GM23338 (cell line): Measurements from ENCODE around the gene KCTD1. TPM values are rescaled to one million over a fixed set of nuclear protein-coding genes. Genes with fewer than 3 reads are reported as not detected.

Source experiments
- ATAC-seq: fragments of 200-7000 bp; cut with Tn5 transposase; 3 replicates; pipeline ENCODE4 v1.9.1; 2020
- DNase-seq: peaks from one replicate; pipeline ENCODE4 v3.0.0-alpha.2; 2015; ENCODE audit warnings: low spot score
- H2AFZ ChIP-seq: fragments of 200-600 bp; sonication (generic); 2 replicates; pipeline ENCODE4 v1.8.0; 2016; ENCODE audit warnings: antibody characterized with exemption, mild to moderate bottlenecking, moderate library complexity
- H3F3A ChIP-seq: fragments of 200-600 bp; sonication (generic); replicated peaks from 2 replicates; pipeline ENCODE4 v1.8.0; 2017; ENCODE audit warnings: antibody characterized with exemption, mixed run types, low read depth
- H3K27ac ChIP-seq: fragments of 200-600 bp; sonication (generic); 2 replicates; pipeline ENCODE4 v1.6.1; 2016; ENCODE audit warnings: low read depth
- H3K27me3 ChIP-seq: fragments of 200-600 bp; sonication (generic); 2 replicates; pipeline ENCODE4 v1.8.0; 2016; ENCODE audit warnings: mild to moderate bottlenecking, mixed run types, moderate library complexity; ENCODE audit not compliant: insufficient read depth
- H3K36me3 ChIP-seq: fragments of 200-600 bp; sonication (generic); 2 replicates; pipeline ENCODE4 v1.8.0; 2016; ENCODE audit warnings: mild to moderate bottlenecking; ENCODE audit not compliant: insufficient read depth
- H3K4me1 ChIP-seq: fragments of 200-600 bp; sonication (generic); 2 replicates; pipeline ENCODE4 v1.8.0; 2016; ENCODE audit warnings: mild to moderate bottlenecking, moderate library complexity; ENCODE audit not compliant: insufficient read depth
- H3K4me2 ChIP-seq: fragments of 200-600 bp; sonication (generic); 2 replicates; pipeline ENCODE4 v1.7.1; 2017; ENCODE audit warnings: mixed run types
- H3K4me3 ChIP-seq: fragments of 200-600 bp; sonication (generic); 2 replicates; pipeline ENCODE4 v1.6.1; 2016; ENCODE audit warnings: mixed run types
- H3K79me2 ChIP-seq: fragments of 200-600 bp; sonication (generic); replicated peaks from 2 replicates; pipeline ENCODE4 v1.8.0; 2017; ENCODE audit warnings: mild to moderate bottlenecking; ENCODE audit not compliant: insufficient read depth
- H3K9me2 ChIP-seq: fragments of 200-600 bp; sonication (generic); 2 replicates; pipeline ENCODE4 v1.8.0; 2017; ENCODE audit not compliant: insufficient read depth
- H4K20me1 ChIP-seq: fragments of 200-600 bp; sonication (generic); replicated peaks from 2 replicates; pipeline ENCODE4 v1.8.0; 2017; ENCODE audit warnings: mild to moderate bottlenecking; ENCODE audit not compliant: insufficient read depth
- H3K27ac Mint-ChIP-seq: 2 replicates; pipeline ENCODE4 v1.8.0; 2020; ENCODE audit warnings: inconsistent platforms, mild to moderate bottlenecking, moderate library complexity, mixed read lengths
- H3K27me3 Mint-ChIP-seq: 3 replicates; pipeline ENCODE4 v1.8.0; 2022; ENCODE audit warnings: low read depth, mild to moderate bottlenecking, moderate library complexity, mixed read lengths, inconsistent platforms; ENCODE audit not compliant: insufficient read depth, poor library complexity
- H3K36me3 Mint-ChIP-seq: 3 replicates; pipeline ENCODE4 v1.8.0; 2021; ENCODE audit warnings: low read depth, mild to moderate bottlenecking, inconsistent platforms, moderate library complexity, mixed read lengths
- H3K4me1 Mint-ChIP-seq: 3 replicates; pipeline ENCODE4 v1.8.0; 2020; ENCODE audit warnings: mild to moderate bottlenecking, inconsistent platforms, mixed read lengths
- H3K4me3 Mint-ChIP-seq: 3 replicates; pipeline ENCODE4 v1.8.0; 2021; ENCODE audit warnings: moderate library complexity, mild to moderate bottlenecking, inconsistent platforms, mixed read lengths
- H3K9me3 Mint-ChIP-seq: 3 replicates; pipeline ENCODE4 v1.8.0; 2020; ENCODE audit warnings: moderate library complexity, mild to moderate bottlenecking, inconsistent platforms, mixed read lengths
- CTCF ChIP-seq, 2 experiments: fragments of 200-600 bp in 1 of 2; sonication (generic) in 1 of 2; conservative IDR thresholded peaks; 2 replicates each; pipeline versions ENCODE4 v1.5.1 to v1.6.1; 2016 to 2017; ENCODE audit warnings: antibody characterized with exemption in 2 of 2, low read depth in 2 of 2, mild to moderate bottlenecking in 2 of 2, moderate library complexity in 1 of 2
- EZH2 ChIP-seq: fragments of 200-600 bp; sonication (generic); IDR thresholded peaks from one replicate; pipeline ENCODE4 v1.8.0; 2017; ENCODE audit warnings: antibody characterized with exemption, mild to moderate bottlenecking, low read depth; ENCODE audit not compliant: unreplicated experiment
- JUNB ChIP-seq: IDR thresholded peaks from one replicate; pipeline ENCODE4 v1.6.1; 2016; ENCODE audit warnings: antibody characterized with exemption; ENCODE audit not compliant: unreplicated experiment
- NANOG ChIP-seq: IDR thresholded peaks from 2 replicates; pipeline ENCODE4 v1.6.1; 2016; ENCODE audit warnings: antibody characterized with exemption, borderline replicate concordance
- POLR2AphosphoS5 ChIP-seq: IDR thresholded peaks from 2 replicates; pipeline ENCODE4 v1.6.1; 2016; ENCODE audit warnings: antibody characterized with exemption, low read depth
- STAT1 ChIP-seq: IDR thresholded peaks from one replicate; pipeline ENCODE4 v1.6.1; 2016; ENCODE audit warnings: antibody characterized with exemption; ENCODE audit not compliant: unreplicated experiment
- ZNF331 ChIP-seq: fragments of 250-450 bp; sonication (Bioruptor Pico); IDR thresholded peaks from 2 replicates; pipeline ENCODE4 v1.5.0; 2020; ENCODE audit warnings: low read depth, mild to moderate bottlenecking, moderate library complexity
- ZNF462 ChIP-seq: fragments of 250-450 bp; sonication (Bioruptor Pico); IDR thresholded peaks from 2 replicates; pipeline ENCODE4 v1.5.0; 2020; ENCODE audit warnings: mild to moderate bottlenecking, moderate library complexity
- polyA plus RNA-seq: library from polyadenylated mRNA; unstranded; fragments of >200 nt; fragmentation: Nextera tagmentation; extraction: Ambion mirVana; gene quantifications from 2 replicates; pipeline ENCODE4 v1.2.1, GENCODE V29; 2016
- total RNA-seq: library from RNA; depleted of rRNA; stranded (reverse); fragments of >200 nt; shearing (Covaris generic); gene quantifications from 2 replicates; pipeline ENCODE4 v1.2.3, GENCODE V29; 2014
- TF ChIP-seq, protein P1 (sequence below): IDR thresholded peaks from one replicate; pipeline ENCODE4 v1.6.1; 2018; ENCODE audit warnings: antibody characterized with exemption; ENCODE audit not compliant: unreplicated experiment

Gene KCTD1
- total and polyA plus RNA-seq, 2 experiments from 2014 or later, result 7.1 to 20.5 TPM

DNA sequence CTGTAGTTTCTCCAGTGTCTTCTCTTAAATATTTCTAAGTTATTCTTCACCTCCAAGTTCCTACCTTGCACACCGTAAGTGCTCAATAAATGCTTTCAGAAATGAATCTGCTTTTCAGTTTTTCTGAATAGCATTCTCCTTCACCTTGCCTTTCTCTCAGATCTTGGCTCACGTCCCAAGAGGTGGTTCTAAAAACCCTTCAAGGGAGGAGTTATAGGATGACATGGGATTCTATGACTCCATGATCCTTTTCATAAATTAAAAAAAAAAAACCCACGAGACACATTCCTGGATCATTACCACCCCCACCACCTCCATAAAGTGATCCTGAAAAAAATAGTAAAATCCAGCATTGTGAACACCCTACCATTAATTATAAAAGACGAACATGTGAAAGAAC, 11.7 kb downstream of the KCTD1 start (continued):
- TF ChIP-seq CTCF (conservative IDR thresholded peaks at IDR 0.05; ENCODE audit: low read depth in 2 of 2), result no peak
- TF ChIP-seq POLR2AphosphoS5, result no peak

GRCh38 chr18:26536032-26536431, 12.3 kb downstream of the KCTD1 start:
- H3K4me3 Mint-ChIP-seq, result no peak overlapping the region
- no peak overlapping the region for H2AFZ ChIP-seq
- no peak overlapping the region for H3K27ac ChIP-seq
- 0 out of 2 replicates have a peak, but pooled peaks cover 13% of the 10 kb centered on the region for H3K79me2 ChIP-seq
- no peaks in the 10 kb centered on the region for H3K9me2 ChIP-seq
- no peaks in the 10 kb centered on the region for H3F3A ChIP-seq
- no peaks in the 10 kb centered on the region for H3K27me3 ChIP-seq
- TF ChIP-seq, protein P1, sequence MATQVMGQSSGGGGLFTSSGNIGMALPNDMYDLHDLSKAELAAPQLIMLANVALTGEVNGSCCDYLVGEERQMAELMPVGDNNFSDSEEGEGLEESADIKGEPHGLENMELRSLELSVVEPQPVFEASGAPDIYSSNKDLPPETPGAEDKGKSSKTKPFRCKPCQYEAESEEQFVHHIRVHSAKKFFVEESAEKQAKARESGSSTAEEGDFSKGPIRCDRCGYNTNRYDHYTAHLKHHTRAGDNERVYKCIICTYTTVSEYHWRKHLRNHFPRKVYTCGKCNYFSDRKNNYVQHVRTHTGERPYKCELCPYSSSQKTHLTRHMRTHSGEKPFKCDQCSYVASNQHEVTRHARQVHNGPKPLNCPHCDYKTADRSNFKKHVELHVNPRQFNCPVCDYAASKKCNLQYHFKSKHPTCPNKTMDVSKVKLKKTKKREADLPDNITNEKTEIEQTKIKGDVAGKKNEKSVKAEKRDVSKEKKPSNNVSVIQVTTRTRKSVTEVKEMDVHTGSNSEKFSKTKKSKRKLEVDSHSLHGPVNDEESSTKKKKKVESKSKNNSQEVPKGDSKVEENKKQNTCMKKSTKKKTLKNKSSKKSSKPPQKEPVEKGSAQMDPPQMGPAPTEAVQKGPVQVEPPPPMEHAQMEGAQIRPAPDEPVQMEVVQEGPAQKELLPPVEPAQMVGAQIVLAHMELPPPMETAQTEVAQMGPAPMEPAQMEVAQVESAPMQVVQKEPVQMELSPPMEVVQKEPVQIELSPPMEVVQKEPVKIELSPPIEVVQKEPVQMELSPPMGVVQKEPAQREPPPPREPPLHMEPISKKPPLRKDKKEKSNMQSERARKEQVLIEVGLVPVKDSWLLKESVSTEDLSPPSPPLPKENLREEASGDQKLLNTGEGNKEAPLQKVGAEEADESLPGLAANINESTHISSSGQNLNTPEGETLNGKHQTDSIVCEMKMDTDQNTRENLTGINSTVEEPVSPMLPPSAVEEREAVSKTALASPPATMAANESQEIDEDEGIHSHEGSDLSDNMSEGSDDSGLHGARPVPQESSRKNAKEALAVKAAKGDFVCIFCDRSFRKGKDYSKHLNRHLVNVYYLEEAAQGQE, result no peak
- no peak for TF ChIP-seq CTCF (conservative IDR thresholded peaks at IDR 0.05; ENCODE audit: low read depth in 2 of 2)
- TF ChIP-seq NANOG, result no peak
- TF ChIP-seq STAT1, result no peak
- TF ChIP-seq ZNF331 (CRISPR knock-in tag), result no peak
- TF ChIP-seq JUNB, result no peak
- TF ChIP-seq EZH2, result no peak
- TF ChIP-seq ZNF462 (CRISPR knock-in tag), result no peak
- no peak for TF ChIP-seq POLR2AphosphoS5
- H3K36me3 ChIP-seq, result no peaks in the 10 kb centered on the region
- peaks cover 16% of the 10 kb centered on the region; the same call in 1 of the 2 replicates for H3K4me1 ChIP-seq
- DNase-seq (no peak), ATAC-seq (no peak)
- H3K27ac Mint-ChIP-seq, result no peak overlapping the region
- no peak overlapping the region for H3K4me3 ChIP-seq
- H3K36me3 Mint-ChIP-seq, result no peaks in the 10 kb centered on the region
- H3K4me1 Mint-ChIP-seq, result peaks cover 23% of the 10 kb centered on the region
- no peaks in the 10 kb centered on the region for H4K20me1 ChIP-seq
- no peak overlapping the region for H3K4me2 ChIP-seq
- H3K27me3 Mint-ChIP-seq, result peaks cover 2% of the 10 kb centered on the region
- no peaks in the 10 kb centered on the region for H3K9me3 Mint-ChIP-seq
